ENCODE data around the gene SNPH.

Gene SNPH

GRCh38 chr20:1330075-1330830 lies 64.2 kb downstream of the SNPH start:
- TF ChIP-seq FOXP2 (optimal IDR thresholded peaks at IDR 0.05; ENCODE audit: borderline replicate concordance, extremely low read depth, extremely low read length, insufficient read depth) (no peak), TAF1 (IDR thresholded peaks at IDR 0.05; ENCODE audit: borderline replicate concordance, insufficient read depth, low read length) (no peak), POLR2AphosphoS5 (IDR thresholded peaks at IDR 0.05; ENCODE audit: low read depth, low read length) (no peak), SIN3A (IDR thresholded peaks at IDR 0.05; ENCODE audit: borderline replicate concordance, insufficient read depth, low read length) (no peak)

- TF ChIP-seq REST (IDR thresholded peaks at IDR 0.05; ENCODE audit: insufficient read depth in 1 of 2, low read depth in 2 of 2, low read length in 2 of 2) (no peak), FOXP2 (optimal IDR thresholded peaks at IDR 0.05; ENCODE audit: borderline replicate concordance, extremely low read depth, extremely low read length, insufficient read depth) (no peak), POLR2AphosphoS5 (IDR thresholded peaks at IDR 0.05; ENCODE audit: low read depth, low read length) (no peak)
Measured at GRCh38 chr20:1331101-1331500, 65.0 kb downstream of the SNPH start.

GRCh38 chr20:1331801-1332453 lies 65.8 kb downstream of the SNPH start:
- no peak for TF ChIP-seq SIN3A (IDR thresholded peaks at IDR 0.05; ENCODE audit: borderline replicate concordance, insufficient read depth, low read length)
- no peak for TF ChIP-seq POLR2AphosphoS5 (IDR thresholded peaks at IDR 0.05; ENCODE audit: low read depth, low read length)
- no peak for TF ChIP-seq REST (IDR thresholded peaks at IDR 0.05; ENCODE audit: insufficient read depth in 1 of 2, low read depth in 2 of 2, low read length in 2 of 2)
- no peak for TF ChIP-seq FOXP2 (optimal IDR thresholded peaks at IDR 0.05; ENCODE audit: borderline replicate concordance, extremely low read depth, extremely low read length, insufficient read depth)
- no peak for TF ChIP-seq TAF1 (IDR thresholded peaks at IDR 0.05; ENCODE audit: borderline replicate concordance, insufficient read depth, low read length)

- TF ChIP-seq POLR2AphosphoS5 (IDR thresholded peaks at IDR 0.05; ENCODE audit: low read depth, low read length) (no peak), SIN3A (IDR thresholded peaks at IDR 0.05; ENCODE audit: borderline replicate concordance, insufficient read depth, low read length) (no peak), FOXP2 (optimal IDR thresholded peaks at IDR 0.05; ENCODE audit: borderline replicate concordance, extremely low read depth, extremely low read length, insufficient read depth) (no peak), TAF1 (IDR thresholded peaks at IDR 0.05; ENCODE audit: borderline replicate concordance, insufficient read depth, low read length) (no peak), REST (IDR thresholded peaks at IDR 0.05; ENCODE audit: insufficient read depth in 1 of 2, low read depth in 2 of 2, low read length in 2 of 2) (no peak)
Measured at GRCh38 chr20:1332749-1333300, 66.7 kb downstream of the SNPH start.

GRCh38 chr20:1333462-1334369 lies 67.6 kb downstream of the SNPH start:
- TF ChIP-seq POLR2AphosphoS5 (IDR thresholded peaks at IDR 0.05; ENCODE audit: low read depth, low read length): no peak
- no peak for TF ChIP-seq FOXP2 (optimal IDR thresholded peaks at IDR 0.05; ENCODE audit: borderline replicate concordance, extremely low read depth, extremely low read length, insufficient read depth)
- TF ChIP-seq TAF1 (IDR thresholded peaks at IDR 0.05; ENCODE audit: borderline replicate concordance, insufficient read depth, low read length): no peak
- TF ChIP-seq REST (IDR thresholded peaks at IDR 0.05; ENCODE audit: insufficient read depth in 1 of 2, low read depth in 2 of 2, low read length in 2 of 2): no peak
- no peak for TF ChIP-seq SIN3A (IDR thresholded peaks at IDR 0.05; ENCODE audit: borderline replicate concordance, insufficient read depth, low read length)

Data from PFSK-1 (cell line).